GM12872 (cell line): ENCODE data around the gene MROH8.

ENCODE experiments used
- TF ChIP-seq, protein P1 (sequence below): IDR thresholded peaks from 3 replicates; pipeline ENCODE4 v1.5.1; 2011; ENCODE audit warnings: low read depth, mild to moderate bottlenecking, low read length, moderate library complexity; ENCODE audit not compliant: insufficient read depth

The MROH8 gene

DNA sequence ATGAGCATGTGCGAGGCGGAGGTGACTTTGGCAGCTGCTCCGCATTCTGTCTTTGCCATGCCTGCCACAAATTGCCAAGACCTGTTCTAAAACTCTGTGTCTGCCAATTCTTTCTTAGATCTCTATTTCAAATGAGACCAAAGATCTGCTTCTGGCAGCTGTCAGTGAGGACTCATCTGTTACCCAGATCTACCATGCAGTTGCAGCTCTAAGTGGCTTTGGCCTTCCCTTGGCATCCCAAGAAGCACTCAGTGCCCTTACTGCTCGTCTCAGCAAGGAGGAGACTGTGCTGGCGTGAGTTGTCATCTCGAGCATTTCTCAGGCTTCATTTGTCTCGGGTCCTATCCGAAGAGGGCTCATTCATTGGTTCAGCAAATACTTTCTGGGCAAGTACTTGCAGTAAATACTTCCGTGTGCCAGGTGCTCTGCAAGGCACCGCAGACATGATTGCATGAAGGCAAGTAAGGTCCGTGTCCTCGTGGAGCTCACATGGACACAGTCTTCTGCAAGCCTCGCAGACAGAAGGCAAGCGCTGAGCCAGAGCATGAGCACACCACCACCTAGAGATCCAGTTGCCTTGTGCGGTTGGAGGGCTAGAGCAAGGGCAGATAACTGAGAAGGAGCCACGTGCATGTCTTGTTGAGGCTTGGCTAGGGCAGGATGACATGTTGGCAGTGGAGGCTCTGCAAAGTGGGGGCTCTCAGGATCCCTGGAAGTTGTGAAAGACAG is 19.7 kb upstream of the MROH8 start:
- TF ChIP-seq, protein P1, sequence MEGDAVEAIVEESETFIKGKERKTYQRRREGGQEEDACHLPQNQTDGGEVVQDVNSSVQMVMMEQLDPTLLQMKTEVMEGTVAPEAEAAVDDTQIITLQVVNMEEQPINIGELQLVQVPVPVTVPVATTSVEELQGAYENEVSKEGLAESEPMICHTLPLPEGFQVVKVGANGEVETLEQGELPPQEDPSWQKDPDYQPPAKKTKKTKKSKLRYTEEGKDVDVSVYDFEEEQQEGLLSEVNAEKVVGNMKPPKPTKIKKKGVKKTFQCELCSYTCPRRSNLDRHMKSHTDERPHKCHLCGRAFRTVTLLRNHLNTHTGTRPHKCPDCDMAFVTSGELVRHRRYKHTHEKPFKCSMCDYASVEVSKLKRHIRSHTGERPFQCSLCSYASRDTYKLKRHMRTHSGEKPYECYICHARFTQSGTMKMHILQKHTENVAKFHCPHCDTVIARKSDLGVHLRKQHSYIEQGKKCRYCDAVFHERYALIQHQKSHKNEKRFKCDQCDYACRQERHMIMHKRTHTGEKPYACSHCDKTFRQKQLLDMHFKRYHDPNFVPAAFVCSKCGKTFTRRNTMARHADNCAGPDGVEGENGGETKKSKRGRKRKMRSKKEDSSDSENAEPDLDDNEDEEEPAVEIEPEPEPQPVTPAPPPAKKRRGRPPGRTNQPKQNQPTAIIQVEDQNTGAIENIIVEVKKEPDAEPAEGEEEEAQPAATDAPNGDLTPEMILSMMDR, result no peak

DNA sequence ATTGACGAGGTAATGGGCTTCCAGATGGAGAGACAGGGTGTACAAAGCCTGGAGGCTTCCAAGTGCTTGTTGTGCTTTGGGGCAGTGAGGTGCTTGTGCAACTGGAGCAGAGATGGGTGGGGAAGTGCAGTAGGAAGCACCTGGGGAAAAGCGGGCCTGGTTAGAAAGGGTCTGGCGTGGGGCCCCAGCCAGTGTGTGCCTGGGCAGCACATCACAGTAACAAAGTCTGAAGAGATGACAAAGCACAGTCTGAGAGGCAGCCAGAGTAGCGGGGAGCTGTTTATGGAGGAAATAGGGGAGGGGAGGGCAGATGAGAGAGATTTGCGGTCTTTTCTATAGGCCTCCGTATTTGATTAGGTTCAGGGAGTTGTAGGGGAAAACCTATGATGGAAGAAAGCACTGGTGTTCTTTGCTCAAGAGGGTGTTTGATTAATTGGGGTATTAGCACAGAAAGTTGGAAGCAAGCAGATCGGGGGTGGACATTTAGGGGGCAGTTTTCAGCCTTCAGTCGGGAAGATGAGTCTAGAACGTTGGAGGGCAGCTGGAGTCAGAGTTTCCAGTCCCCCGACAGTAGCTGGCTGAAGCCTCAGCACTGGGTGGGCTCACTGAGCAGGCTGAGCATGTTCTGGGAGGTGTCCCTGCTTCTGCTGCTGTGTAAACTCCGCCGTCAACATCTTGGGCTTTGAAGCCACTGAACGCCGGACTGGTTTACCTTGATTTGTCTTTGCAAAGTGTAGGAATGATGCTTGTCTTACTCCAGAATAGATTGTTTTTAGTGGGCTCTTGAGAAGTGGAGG is 15.5 kb upstream of the MROH8 start:
- TF ChIP-seq, protein P1, result no peak

DNA sequence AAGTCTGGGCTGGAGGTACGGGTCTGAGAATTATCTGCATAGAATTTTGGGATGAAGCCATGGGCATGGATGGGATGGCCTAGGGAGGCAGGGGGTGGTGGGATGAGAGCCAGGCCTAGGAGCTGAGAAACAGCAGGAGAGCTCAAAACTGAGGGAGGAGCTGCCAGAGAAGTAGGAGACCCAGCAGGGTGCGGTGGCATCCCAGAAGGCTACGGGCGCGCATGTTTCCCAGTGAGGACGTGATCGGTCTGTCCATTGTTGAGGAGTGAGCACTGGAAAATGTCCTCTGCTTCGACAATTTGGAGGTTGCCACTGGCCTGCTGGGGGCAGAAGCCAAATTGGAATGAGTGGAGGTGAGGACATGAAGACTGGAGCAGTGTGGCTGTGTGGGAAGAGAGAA is 14.5 kb upstream of the MROH8 start:
- TF ChIP-seq, protein P1, result no peak

DNA sequence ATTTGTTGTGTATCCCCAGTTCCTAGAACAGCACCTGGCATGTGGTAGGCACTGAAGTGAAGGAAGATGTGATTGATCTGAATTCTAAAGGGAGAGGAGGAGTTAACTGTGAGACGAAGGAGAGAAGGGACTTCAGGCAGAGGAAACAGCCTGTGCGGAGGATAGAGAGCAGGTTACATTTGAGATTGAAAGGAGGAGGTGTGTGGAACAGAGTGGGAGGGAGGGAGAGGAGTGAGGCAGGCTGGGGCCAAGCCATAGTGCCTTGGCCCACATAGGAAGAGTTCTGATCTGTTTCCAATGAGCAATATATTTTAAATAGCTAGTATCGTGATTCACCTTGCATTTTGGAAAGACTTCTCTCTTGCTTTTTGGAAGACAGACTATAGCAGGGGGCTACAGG is 13.9 kb upstream of the MROH8 start:
- TF ChIP-seq, protein P1, result no peak

DNA sequence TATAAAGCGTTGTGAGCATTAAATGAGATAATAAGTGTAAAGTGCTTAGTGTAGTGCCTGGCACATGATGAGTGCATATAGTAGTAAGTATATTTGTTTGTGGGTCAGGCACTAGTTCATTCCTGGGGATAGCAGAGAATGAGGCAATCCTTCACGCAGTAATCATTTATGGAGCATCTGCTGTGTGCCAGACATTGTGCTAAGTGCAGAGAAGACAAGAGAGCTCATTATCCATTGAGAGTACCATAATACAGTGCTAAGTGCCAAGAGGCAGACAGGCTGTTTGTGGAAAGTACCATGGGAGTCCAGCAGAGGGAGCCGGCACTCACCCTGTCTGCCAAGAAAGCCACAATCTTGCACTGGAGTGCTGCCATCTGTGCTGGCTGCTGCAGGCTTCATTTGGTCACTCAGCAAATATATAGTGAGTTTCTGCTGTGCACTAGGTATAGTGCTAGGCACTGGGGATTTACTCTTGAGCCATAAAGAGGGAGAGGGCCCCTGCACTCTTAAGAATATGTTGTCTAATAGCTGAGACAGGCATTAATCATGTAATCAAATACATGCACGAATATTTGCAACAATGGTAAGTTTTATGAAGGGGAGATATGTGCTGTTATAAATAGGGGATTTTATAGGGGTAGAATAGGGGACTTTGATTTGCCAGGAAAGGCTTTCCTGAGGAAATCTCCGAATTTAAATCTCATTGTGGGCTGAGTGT is 12.9 kb upstream of the MROH8 start:
- TF ChIP-seq, protein P1, result peak; percentile 98

DNA sequence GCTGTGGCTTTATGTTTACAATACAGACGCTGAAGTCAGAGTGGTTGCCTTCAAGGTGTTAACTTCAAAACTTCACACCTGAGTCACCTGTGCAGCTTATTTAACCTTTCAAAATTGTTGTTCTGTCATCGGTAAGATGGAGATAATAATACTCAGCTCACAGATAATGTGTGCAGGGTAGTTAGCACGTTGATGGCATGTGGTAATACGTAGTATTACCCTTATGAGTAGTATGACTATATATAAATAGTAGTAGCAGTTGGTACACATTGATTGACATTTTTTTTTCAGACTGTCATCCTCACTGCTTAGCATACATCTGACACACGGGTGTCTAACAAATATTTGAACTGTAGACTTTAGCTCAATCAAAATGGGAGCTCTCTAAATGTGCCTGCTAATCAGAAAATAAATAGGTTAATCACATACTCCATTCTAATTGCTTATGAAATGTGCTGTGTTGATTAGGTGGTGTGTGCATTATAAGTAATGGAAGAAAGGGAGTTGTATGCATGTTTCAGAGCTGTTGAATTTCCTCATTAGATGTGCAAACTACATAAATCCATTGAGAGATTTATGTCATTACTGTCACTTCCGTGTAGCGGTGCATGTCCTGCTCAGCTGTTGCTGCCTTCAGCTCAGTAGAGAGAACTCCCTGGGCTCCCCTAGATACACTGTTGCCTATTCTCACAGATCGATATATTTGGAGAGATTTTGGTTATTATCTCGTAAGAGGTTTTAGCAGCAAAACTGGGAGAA is 11.2 kb upstream of the MROH8 start:
- TF ChIP-seq, protein P1, result no peak

DNA sequence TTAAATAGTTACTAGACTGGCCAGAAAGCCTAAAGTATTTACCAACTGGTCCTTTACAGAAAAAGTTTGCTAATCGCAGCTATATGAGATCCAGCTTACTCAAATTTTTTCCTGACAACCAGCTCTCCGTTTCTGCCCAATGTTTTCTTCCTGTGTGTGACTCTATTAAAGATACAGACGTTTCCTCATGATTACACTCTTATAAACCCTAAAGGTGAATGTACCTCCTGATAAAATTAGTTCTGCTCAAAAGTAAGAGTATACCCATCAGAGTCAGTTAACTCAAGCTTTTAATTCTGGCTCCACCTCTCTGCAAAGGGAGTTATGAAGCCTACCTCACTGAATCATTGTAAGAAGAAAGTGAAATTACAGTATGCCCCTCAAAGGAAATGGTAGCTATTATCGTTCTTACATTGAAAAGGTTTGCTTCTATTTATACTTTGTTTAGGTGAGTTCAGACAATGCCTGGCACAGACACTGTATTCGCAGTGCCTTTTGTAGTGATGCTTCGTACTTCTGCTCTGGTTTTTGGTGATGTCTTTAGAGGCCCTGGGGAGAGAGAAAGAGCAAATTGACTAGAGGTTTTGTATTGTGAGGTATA is 10.2 kb upstream of the MROH8 start:
- TF ChIP-seq, protein P1, result no peak
